ENCODE data around the gene NCAM2. TPM values are rescaled to one million over a fixed set of nuclear protein-coding genes. Genes with fewer than 3 reads are reported as not detected.

Gene NCAM2
- total RNA-seq, 1 donor from 2014 or later, result not detected

DNA sequence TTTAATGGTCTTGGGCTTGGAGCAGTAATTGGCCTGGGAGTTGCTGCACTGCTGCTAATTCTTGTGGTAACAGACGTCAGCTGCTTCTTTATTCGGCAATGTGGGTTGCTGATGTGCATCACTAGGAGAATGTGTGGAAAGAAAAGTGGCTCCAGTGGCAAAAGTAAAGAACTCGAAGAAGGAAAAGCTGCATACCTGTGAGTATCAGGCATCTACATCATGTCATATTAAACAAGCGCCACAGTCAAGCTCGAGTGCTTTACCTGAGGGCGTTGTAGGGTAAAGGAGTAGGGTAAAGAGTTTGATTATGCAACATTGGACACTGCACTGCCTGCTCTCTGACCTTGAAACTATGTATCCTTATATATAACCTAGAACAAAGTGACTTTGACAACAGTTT is 510.6 kb downstream of the NCAM2 start:
- TF ChIP-seq, protein P1, sequence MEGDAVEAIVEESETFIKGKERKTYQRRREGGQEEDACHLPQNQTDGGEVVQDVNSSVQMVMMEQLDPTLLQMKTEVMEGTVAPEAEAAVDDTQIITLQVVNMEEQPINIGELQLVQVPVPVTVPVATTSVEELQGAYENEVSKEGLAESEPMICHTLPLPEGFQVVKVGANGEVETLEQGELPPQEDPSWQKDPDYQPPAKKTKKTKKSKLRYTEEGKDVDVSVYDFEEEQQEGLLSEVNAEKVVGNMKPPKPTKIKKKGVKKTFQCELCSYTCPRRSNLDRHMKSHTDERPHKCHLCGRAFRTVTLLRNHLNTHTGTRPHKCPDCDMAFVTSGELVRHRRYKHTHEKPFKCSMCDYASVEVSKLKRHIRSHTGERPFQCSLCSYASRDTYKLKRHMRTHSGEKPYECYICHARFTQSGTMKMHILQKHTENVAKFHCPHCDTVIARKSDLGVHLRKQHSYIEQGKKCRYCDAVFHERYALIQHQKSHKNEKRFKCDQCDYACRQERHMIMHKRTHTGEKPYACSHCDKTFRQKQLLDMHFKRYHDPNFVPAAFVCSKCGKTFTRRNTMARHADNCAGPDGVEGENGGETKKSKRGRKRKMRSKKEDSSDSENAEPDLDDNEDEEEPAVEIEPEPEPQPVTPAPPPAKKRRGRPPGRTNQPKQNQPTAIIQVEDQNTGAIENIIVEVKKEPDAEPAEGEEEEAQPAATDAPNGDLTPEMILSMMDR (conservative IDR thresholded peaks at IDR 0.05; ENCODE audit: low read depth, low read length), result no peak
- H3K4me3 ChIP-seq (ENCODE audit: low read depth, low read length), result no peak overlapping the region
- DNase-seq (ENCODE audit: low read depth), result no peak

DNA sequence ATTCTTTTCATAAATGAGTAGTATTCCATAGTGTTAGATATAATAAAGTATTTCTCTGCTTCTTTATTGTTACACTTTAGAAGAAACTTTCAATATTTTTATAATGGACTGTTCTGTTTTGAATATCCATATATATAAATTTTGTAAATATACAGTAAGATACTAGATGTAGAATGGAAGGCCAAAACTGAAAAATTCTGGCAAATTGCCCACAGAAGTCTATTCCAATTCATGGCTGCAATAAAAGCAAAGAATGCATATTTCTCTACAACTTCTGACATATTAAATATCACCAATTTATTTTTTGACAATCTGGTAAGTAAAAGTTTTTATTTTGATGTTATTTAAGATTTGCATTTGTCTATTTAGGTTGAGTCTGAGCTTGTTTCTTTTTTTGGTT is 532.5 kb downstream of the NCAM2 start:
- no peak overlapping the region for H3K4me3 ChIP-seq (ENCODE audit: low read depth, low read length)
- no peak for DNase-seq (ENCODE audit: low read depth)
- TF ChIP-seq, protein P1 (conservative IDR thresholded peaks at IDR 0.05; ENCODE audit: low read depth, low read length), result no peak

DNA sequence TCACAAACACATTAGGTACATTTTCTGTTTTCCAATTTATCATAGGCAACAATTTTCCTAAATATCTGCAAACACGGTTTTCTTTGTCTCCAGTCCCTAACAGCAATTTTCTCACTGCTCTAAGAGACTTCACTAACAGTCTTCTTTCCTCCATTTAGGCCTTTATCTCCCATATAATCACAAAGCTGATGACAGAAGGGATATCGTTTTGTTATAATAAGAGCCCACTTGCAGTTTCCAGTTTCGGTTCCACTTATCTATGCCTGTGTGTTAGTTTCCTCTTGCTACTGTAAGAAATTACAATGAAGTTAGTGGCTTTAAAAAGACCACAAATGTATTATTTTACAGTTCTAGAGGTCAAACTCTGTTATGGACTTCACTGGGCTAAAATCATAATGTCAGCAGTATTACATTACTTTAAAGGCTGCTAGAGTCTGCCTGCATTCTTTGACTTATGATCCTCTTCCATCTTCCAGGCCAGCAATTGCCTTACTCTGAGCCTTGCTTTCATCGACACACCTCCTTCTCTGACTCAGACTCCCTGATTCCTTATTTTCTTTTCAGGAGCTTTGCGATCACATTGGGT is 549.3 kb downstream of the NCAM2 start:
- no peak overlapping the region for H3K4me3 ChIP-seq (ENCODE audit: low read depth, low read length)
- TF ChIP-seq, protein P1 (conservative IDR thresholded peaks at IDR 0.05; ENCODE audit: low read depth, low read length), result no peak
- no peak for DNase-seq (ENCODE audit: low read depth)

DNA sequence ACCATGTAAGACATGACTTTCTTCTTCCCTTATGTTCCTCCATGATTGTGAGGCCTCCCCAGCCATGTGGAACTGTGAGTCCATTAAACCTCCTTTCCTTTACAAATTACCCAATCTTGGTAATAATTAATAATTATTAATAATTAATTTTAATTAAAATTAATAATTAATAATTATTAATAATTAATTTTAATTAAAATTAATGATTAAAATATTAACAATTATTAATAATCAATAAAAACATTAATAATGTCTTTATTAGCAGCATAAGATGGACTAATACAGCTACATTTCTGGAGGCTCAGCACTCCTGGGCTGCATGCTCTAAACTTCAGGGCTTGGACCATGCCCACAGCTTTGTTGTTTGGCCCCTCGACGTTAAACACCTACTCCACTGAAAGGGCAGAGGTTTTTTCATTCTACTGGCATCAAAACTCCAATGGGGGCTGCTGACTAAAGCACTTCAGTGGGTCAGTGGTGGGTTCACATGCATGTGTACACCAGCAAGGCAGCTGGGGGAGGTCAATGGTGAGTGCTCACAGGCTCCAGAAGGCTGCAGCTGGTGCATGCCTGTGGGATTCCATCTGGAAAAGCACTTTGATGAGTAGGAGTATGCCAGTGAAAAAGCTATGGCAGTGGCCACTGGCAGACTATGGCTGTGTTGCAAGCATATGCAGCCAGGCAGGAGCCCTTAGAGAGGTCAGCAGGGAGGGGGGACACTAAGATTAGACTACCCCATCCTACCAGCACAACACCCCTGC is 561.3 kb downstream of the NCAM2 start:
- no peak overlapping the region for H3K4me3 ChIP-seq (ENCODE audit: low read depth, low read length)
- TF ChIP-seq, protein P1 (conservative IDR thresholded peaks at IDR 0.05; ENCODE audit: low read depth, low read length), result no peak
- no peak for DNase-seq (ENCODE audit: low read depth)
